Stimulated activated memory B cell treated with anti-CD40 and anti-IgM and Interleukin-4, amounts not matched to agents 10 μg/mL and 1 μg/mL and 100 μg/mL, for 72 hours (primary cell): ENCODE results near the gene PIP4K2A.

Experiments
- ATAC-seq: fragments of 150-1000 bp; cut with Tn5 transposase; 2 replicates; pipeline ENCODE4 v1.10.0; 2021
- H3K27ac Mint-ChIP-seq: one replicate; pipeline ENCODE4 v1.8.0; 2022; ENCODE audit warnings: mild to moderate bottlenecking, mixed read lengths
- H3K27me3 Mint-ChIP-seq: one replicate; pipeline ENCODE4 v1.8.0; 2022; ENCODE audit warnings: mixed read lengths
- H3K36me3 Mint-ChIP-seq: one replicate; pipeline ENCODE4 v1.8.0; 2022; ENCODE audit warnings: mixed read lengths
- H3K4me1 Mint-ChIP-seq: one replicate; pipeline ENCODE4 v1.8.0; 2022; ENCODE audit warnings: mixed read lengths
- H3K4me3 Mint-ChIP-seq: one replicate; pipeline ENCODE4 v1.8.0; 2022; ENCODE audit warnings: mild to moderate bottlenecking, moderate library complexity, mixed read lengths
- H3K9me3 Mint-ChIP-seq: one replicate; pipeline ENCODE4 v1.8.0; 2022; ENCODE audit warnings: mixed read lengths

Gene PIP4K2A

DNA sequence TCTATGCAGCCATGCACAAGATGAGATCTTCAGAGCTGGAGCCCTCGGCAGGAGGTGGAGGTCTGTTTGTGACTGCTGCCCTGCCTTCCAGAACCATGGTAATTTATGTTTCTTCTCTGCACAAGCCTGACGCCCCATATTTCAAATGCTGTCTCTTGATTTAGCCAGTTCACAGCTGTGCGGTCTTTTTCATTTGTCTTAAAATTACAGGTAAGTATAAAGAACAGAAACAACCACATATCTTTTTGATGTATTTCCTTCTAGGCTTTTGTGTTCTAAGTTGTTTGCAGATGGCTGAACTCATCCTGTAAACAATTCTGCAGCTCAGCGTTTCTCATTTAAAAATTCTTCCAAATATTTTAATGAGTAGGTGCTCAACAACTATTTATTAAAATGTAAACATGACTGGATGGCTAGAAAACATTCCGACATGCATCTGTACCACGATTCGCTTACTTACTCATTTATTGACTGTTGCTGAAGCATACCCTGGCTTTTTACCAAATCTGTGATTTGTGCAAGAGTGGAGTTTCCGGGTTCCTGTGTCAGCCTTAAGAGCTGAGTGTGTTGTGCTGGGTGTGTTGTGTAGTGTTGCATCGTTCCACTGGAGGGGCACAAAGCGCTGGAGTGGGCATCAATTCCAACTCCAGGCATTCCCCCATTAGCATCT, 58.9 kb downstream of the PIP4K2A start:
- peak overlapping the region; percentile 66 for H3K27ac Mint-ChIP-seq
- H3K36me3 Mint-ChIP-seq: peaks cover 20% of the 10 kb centered on the region
- H3K4me1 Mint-ChIP-seq: peaks cover 98% of the 10 kb centered on the region
- peak; percentile 63 for ATAC-seq
- peak overlapping the region; percentile 46 for H3K4me3 Mint-ChIP-seq
- no peaks in the 10 kb centered on the region for H3K27me3 Mint-ChIP-seq
- H3K9me3 Mint-ChIP-seq: no peaks in the 10 kb centered on the region

DNA sequence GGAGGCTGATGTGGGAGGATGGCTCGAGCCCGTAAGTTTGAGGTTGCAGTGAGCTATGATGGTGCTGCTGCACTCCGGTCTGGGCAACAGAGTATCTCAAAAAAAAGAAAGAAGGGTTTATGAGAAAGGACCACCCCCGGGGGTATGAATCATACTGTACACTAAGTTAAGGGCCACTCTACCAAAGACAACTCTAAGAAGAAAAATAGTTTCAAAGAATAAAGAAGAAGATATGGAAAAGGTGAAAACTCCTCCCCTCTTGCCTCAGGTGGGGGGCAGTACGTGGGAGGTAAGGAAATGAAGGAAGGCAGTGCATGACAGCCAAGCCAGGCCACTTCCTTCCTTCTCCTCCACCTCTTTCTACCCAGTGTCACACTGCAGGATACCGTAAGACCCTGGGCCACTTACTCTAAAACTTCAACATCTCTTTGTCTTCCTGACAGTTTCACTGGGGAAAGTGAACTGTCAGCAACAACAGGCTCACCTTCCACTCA, 61.3 kb downstream of the PIP4K2A start:
- ATAC-seq: no peak
- H3K36me3 Mint-ChIP-seq: peaks cover 21% of the 10 kb centered on the region
- H3K27me3 Mint-ChIP-seq: no peaks in the 10 kb centered on the region
- H3K4me1 Mint-ChIP-seq: peaks cover 98% of the 10 kb centered on the region
- peak overlapping the region; percentile 81 for H3K27ac Mint-ChIP-seq
- H3K9me3 Mint-ChIP-seq: no peaks in the 10 kb centered on the region
- peak overlapping the region; percentile 7 for H3K4me3 Mint-ChIP-seq

DNA sequence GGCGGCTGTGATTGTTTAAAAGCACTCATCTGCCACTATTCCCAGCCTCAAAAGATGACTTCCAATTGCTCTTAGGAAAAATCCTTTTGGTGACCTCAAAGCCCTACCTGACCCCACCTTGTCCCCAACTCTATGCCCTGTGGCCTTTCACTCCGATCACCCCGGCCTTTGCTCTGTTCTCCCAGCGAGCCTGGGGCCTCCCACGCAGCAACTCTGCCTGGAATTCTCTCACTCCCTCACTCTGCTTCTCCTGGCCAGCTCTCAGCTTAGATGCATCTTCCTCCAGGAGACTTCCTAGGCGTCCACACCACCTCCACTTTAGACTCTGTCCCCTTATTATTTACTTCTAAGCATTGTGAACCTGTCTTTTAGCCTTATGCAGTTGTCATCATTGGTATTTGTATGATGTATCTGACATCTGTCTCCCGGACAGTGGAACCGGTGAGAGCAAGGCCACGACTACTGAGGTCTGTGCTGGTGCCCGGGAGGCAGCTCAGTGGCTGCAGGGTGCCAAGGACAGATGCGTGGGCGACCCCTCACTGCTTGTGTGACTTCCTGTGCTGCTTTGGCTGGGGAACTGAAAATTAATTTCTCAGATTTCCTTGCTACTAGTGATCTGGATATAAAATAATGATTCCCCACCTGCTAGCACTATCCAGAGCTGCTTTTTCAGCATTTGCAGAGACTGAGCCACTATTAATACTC, 63.0 kb downstream of the PIP4K2A start:
- H3K36me3 Mint-ChIP-seq: peaks cover 20% of the 10 kb centered on the region
- H3K27ac Mint-ChIP-seq: peak overlapping the region; percentile 81
- peak; percentile 75 for ATAC-seq
- H3K4me3 Mint-ChIP-seq: peak overlapping the region; percentile 52
- H3K4me1 Mint-ChIP-seq: peaks cover 98% of the 10 kb centered on the region
- H3K9me3 Mint-ChIP-seq: no peaks in the 10 kb centered on the region
- H3K27me3 Mint-ChIP-seq: no peaks in the 10 kb centered on the region

DNA sequence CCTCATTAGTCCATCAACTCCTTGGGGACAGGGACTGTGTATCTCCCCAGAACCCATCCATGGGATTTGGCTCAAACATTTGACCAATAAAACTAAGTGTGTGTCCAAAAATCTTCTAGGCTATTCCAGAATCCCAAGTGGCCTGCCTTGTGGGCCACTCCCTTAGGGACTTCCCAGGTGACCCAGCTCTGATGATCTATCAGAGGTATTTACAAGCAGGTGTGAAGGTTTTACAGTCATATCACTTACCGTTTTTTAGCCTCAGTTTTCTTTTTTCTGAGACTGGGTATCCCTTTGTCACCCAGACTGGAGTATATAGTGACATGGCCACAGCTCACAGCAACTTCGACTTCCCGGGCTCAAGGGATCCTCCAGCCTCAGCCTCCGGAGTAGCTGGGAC, 64.4 kb downstream of the PIP4K2A start:
- no peaks in the 10 kb centered on the region for H3K27me3 Mint-ChIP-seq
- no peaks in the 10 kb centered on the region for H3K9me3 Mint-ChIP-seq
- no peak for ATAC-seq
- H3K36me3 Mint-ChIP-seq: peaks cover 15% of the 10 kb centered on the region
- peak overlapping the region; percentile 60 for H3K4me3 Mint-ChIP-seq
- peaks cover 89% of the 10 kb centered on the region for H3K4me1 Mint-ChIP-seq
- peak overlapping the region; percentile 81 for H3K27ac Mint-ChIP-seq

DNA sequence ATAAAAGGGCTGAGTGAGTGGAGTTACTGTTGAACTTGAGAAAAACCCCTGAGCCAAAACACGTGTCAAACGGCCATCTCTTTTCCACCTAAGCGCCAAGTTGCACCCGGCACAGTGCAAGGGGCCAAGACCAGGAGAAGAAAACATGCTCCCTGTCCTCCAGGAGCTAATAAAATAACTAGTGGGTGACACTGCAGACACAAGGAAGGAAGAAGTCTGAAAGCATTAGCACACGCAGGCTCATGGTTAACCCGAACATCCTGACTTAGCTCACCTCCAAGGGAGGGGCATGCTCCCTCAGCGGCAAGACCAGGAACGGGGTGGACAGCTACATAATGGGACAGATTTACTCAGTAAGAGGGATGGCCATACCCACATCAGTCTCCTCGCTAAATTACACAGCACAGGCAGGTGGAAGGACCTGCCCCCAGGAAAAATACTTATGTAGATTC, 65.0 kb downstream of the PIP4K2A start:
- H3K27ac Mint-ChIP-seq: peak overlapping the region; percentile 81
- peaks cover 87% of the 10 kb centered on the region for H3K4me1 Mint-ChIP-seq
- ATAC-seq: peak; percentile 40
- H3K27me3 Mint-ChIP-seq: no peaks in the 10 kb centered on the region
- H3K4me3 Mint-ChIP-seq: peak overlapping the region; percentile 60
- H3K36me3 Mint-ChIP-seq: peaks cover 19% of the 10 kb centered on the region
- H3K9me3 Mint-ChIP-seq: no peaks in the 10 kb centered on the region

DNA sequence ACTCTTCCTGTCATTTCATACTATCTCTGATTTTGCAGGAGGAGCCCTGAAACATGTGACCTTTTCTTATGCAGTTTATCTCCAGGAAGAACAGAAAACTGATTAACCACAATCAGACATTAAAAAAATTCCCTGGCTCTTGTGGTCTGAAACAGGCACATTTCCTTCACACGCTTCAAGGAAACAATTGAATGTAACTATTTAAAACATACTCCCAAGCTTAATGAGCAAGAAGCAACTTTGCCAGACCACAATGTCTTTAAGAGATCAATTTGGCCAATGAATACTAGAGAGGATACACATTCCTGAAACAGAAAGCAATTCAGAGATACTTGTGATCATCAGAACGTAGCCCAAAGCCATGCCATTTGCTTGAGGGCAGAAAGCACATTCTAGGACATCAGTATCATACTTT, 65.8 kb downstream of the PIP4K2A start:
- Mint-ChIP-seq H3K4me1 (peaks cover 89% of the 10 kb centered on the region), H3K27me3 (no peaks in the 10 kb centered on the region), H3K27ac (peak overlapping the region; percentile 81), H3K36me3 (peaks cover 28% of the 10 kb centered on the region), H3K9me3 (no peaks in the 10 kb centered on the region), H3K4me3 (peak overlapping the region; percentile 13)
- ATAC-seq: no peak

DNA sequence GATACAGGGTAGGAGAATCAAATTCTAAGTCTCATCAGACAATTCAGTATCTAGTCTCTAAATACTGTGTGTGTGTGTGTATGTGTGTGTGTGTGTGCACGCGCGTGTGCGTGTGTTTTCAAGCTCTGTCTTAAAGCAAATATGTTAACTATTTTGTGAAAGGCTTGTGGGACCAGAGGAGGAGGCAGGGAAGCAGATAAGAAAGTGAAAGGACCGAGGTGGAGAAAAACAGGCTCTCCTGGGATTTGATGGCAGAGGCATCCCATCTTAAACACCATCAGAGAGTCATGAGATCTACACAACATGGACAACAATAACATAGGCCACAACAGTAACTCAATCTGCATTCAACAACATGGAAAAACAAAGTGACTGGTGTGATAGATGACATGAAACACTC, 67.1 kb downstream of the PIP4K2A start:
- ATAC-seq: no peak
- H3K9me3 Mint-ChIP-seq: no peaks in the 10 kb centered on the region
- H3K27ac Mint-ChIP-seq: peak overlapping the region; percentile 81
- H3K27me3 Mint-ChIP-seq: no peaks in the 10 kb centered on the region
- H3K36me3 Mint-ChIP-seq: peaks cover 33% of the 10 kb centered on the region
- peak overlapping the region; percentile 10 for H3K4me3 Mint-ChIP-seq
- H3K4me1 Mint-ChIP-seq: peaks cover 87% of the 10 kb centered on the region

DNA sequence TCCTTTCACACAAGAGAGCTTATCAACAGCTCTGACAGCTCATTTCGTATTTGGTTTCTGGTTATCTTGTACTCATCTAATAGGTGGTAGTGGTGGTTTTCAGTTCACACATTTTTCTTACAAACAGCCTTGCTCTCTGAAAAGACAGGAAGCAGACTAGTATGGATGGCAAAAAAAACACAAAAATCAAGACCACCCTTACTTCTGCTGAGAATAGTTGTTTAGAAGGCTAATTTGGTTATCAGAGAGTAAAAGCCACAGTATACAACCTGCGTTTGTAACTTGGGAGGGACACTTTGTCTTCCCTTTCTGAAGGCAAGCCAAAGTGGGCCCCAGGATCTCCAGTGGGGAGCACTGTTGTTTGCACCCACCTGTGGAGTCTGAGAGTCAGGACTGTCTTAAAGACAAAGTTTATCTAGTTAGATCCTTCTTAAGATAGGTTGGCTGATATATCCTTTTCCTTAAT, 68.0 kb downstream of the PIP4K2A start:
- Mint-ChIP-seq H3K9me3 (no peaks in the 10 kb centered on the region), H3K36me3 (peaks cover 39% of the 10 kb centered on the region), H3K27me3 (no peaks in the 10 kb centered on the region), H3K4me3 (no peak overlapping the region), H3K4me1 (peaks cover 84% of the 10 kb centered on the region), H3K27ac (peak overlapping the region; percentile 81)
- ATAC-seq: no peak

DNA sequence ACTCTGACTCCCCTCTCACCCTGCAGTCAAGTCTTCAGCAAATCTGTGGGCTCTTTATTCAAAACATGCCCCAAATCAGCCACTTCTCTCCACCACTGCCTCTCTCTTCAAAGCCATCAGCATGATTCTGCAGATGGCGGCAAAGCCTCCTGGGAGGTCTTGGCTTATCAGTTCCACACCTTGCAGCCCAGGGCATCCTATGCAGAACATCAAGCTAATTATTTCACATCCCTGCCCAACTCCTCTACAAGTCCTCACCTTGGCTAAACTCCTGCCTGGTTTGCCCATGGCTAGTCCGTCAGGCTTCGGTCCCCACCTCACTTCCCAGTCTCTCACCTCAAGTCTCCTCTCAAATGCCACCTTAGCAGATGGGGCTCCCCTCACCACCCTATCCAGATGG, 70.2 kb downstream of the PIP4K2A start:
- peak overlapping the region; percentile 82 for H3K27ac Mint-ChIP-seq
- peaks cover 32% of the 10 kb centered on the region for H3K36me3 Mint-ChIP-seq
- no peak for ATAC-seq
- no peaks in the 10 kb centered on the region for H3K9me3 Mint-ChIP-seq
- no peak overlapping the region for H3K4me3 Mint-ChIP-seq
- H3K4me1 Mint-ChIP-seq: peaks cover 73% of the 10 kb centered on the region
- no peaks in the 10 kb centered on the region for H3K27me3 Mint-ChIP-seq

DNA sequence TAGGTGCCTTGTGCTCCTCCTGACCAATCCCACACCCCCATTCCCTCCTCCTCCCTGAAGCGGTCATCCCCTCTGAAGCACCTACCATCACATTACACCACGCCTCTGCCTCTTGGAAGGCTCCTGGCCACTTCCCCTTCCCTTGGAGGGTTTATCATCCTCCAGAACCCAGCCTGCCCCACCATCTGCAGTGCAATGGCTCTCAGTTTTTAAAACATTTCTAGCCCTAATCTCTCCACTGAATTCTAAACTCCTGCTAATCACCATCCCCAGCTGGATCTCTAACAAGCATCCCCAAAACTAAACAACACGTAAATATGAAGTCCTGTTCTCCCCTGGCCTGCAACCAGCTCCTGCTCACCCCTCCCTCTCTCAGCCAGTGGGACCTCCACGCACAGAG, 70.6 kb downstream of the PIP4K2A start:
- peaks cover 73% of the 10 kb centered on the region for H3K4me1 Mint-ChIP-seq
- no peak for ATAC-seq
- H3K27me3 Mint-ChIP-seq: no peaks in the 10 kb centered on the region
- no peaks in the 10 kb centered on the region for H3K9me3 Mint-ChIP-seq
- H3K4me3 Mint-ChIP-seq: no peak overlapping the region
- H3K36me3 Mint-ChIP-seq: peaks cover 32% of the 10 kb centered on the region
- peak overlapping the region; percentile 82 for H3K27ac Mint-ChIP-seq

DNA sequence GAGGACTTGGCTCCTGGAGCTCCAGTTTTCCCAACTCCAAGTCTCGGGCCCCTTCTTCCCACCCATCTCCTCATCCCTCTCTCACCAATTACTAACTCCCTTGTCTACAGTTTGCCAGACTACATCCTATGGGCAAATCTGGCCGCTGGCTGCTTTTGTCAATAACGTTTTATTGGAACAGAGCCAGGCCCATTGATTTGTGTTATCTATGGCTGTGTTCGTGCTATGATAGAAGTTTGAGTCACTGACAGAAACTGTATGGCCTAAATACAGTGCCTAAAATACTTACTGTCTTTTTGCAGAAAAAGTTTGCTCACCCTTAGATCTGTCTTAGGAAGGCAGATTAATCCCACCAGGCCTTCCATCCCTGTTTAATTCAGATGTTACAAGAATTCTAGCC, 71.3 kb downstream of the PIP4K2A start:
- H3K27me3 Mint-ChIP-seq: no peaks in the 10 kb centered on the region
- no peak overlapping the region for H3K4me3 Mint-ChIP-seq
- no peaks in the 10 kb centered on the region for H3K9me3 Mint-ChIP-seq
- H3K4me1 Mint-ChIP-seq: peaks cover 73% of the 10 kb centered on the region
- peak overlapping the region; percentile 82 for H3K27ac Mint-ChIP-seq
- no peak for ATAC-seq
- H3K36me3 Mint-ChIP-seq: peaks cover 32% of the 10 kb centered on the region

DNA sequence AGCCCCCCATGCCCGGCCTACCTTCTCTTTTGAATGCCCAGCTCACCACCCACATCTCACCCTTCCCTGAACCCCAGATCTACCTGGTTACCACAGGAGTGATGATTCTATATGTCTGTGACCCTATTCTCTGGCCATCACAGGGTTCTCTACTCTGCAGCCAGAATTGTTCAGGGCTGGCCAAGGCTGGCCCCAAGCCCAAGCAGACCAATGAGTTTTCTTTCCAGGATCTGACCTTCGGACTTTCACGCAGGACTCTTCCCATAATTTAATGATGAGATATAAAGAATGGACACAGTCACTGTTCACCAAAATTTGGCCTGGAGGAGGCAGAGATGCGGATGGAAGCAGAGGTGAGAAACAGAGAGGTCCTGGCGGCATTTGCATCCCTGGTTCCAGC, 72.6 kb downstream of the PIP4K2A start:
- H3K27me3 Mint-ChIP-seq: no peaks in the 10 kb centered on the region
- peaks cover 30% of the 10 kb centered on the region for H3K36me3 Mint-ChIP-seq
- H3K9me3 Mint-ChIP-seq: peaks cover 2% of the 10 kb centered on the region
- H3K4me1 Mint-ChIP-seq: peaks cover 73% of the 10 kb centered on the region
- no peak for ATAC-seq
- no peak overlapping the region for H3K4me3 Mint-ChIP-seq
- H3K27ac Mint-ChIP-seq: peak overlapping the region; percentile 19

DNA sequence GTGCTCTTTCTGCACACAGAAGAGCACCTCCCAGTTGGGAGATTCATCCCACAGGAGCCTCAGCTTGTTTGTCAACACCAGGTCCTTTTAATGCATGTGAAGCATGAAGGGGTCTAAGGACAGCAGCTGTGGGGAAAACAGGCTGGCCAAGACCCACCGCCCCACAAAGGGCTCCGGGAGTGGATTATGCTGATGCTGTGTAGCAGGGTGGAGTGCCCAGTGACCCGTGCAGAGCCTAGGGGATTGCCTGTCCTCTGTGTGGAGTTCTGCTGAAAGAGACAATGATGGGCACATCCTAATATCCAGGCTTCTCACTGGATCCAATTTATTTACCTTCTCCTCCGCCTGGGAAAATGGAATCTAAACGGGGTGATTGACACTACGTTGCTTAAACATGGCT, 74.0 kb downstream of the PIP4K2A start:
- no peak for ATAC-seq
- Mint-ChIP-seq H3K4me3 (no peak overlapping the region), H3K9me3 (peaks cover 3% of the 10 kb centered on the region), H3K27me3 (no peaks in the 10 kb centered on the region), H3K36me3 (peaks cover 40% of the 10 kb centered on the region), H3K27ac (peak overlapping the region; percentile 25), H3K4me1 (peaks cover 79% of the 10 kb centered on the region)

DNA sequence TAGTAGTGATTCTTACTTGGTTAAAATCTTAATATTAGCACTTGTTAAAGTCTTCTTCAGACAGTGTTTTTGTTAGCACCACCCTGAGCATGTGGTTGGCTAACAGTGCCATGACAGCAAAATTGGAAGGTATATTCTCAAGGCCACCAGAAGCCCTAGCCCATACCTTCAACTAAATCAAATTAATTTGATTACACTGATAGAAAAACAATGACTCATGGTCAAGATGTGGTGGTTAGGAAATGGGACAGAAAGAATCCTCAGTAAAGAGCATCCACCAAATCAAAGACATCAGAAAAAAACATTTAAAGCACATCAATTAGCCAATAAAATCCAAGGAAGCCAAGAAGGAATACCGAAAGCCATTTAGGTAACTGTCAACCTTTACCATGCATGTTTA, 75.5 kb downstream of the PIP4K2A start:
- Mint-ChIP-seq H3K4me1 (peaks cover 84% of the 10 kb centered on the region), H3K4me3 (no peak overlapping the region), H3K27me3 (no peaks in the 10 kb centered on the region), H3K9me3 (peaks cover 3% of the 10 kb centered on the region), H3K27ac (peak overlapping the region; percentile 93), H3K36me3 (peaks cover 38% of the 10 kb centered on the region)
- ATAC-seq: no peak

DNA sequence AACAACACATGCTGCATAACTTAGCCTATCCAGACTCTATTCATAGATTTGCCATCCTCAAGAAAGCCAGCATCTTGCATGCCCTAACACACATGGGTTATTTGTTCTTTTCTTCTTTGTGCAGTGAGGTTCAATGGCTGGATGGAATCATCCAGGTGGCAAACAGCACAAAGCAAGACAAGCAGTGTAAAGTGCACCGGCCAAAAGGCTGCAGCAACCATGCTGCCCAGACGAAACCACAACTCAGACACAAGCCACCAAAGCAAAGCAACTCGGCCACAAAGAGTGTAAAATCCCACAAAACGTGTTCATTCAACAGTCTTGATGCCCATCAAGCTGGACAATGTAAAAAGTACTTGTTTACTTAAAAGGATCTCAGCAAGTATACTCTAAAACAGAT, 76.9 kb downstream of the PIP4K2A start:
- H3K4me1 Mint-ChIP-seq: peaks cover 81% of the 10 kb centered on the region
- H3K36me3 Mint-ChIP-seq: peaks cover 36% of the 10 kb centered on the region
- H3K27ac Mint-ChIP-seq: peak overlapping the region; percentile 93
- no peak for ATAC-seq
- peaks cover 3% of the 10 kb centered on the region for H3K9me3 Mint-ChIP-seq
- no peaks in the 10 kb centered on the region for H3K27me3 Mint-ChIP-seq
- no peak overlapping the region for H3K4me3 Mint-ChIP-seq

DNA sequence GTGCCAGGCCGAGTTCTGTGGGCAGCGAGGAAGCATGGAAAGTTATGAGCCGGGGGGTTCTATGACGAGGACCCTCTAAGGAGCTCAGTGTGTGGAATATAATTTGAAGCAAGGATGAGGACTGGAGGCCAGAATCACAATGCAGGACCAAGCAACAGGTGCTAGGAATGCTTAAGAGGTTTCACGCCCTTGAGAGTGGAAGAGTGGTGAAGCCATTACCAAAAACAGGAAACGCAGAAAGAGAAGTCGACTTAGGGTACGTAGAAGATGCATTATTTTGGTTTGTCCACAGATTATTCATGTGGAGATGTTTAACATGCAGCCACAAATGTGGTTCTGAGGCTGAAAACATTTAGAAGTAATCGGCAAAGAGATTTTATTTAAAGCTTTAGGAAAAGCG, 78.7 kb downstream of the PIP4K2A start:
- H3K4me1 Mint-ChIP-seq: peaks cover 87% of the 10 kb centered on the region
- peak overlapping the region; percentile 62 for H3K4me3 Mint-ChIP-seq
- peak overlapping the region; percentile 93 for H3K27ac Mint-ChIP-seq
- peaks cover 27% of the 10 kb centered on the region for H3K36me3 Mint-ChIP-seq
- peaks cover 3% of the 10 kb centered on the region for H3K9me3 Mint-ChIP-seq
- peak; percentile 77 for ATAC-seq
- H3K27me3 Mint-ChIP-seq: no peaks in the 10 kb centered on the region
